ENCODE results near the gene WNT16.

GRCh38 chr7:121306565-121306964 is 22.2 kb upstream of the WNT16 start:
- TF ChIP-seq CTCF (IDR thresholded peaks at IDR 0.05), result no peak
- TF ChIP-seq POLR2A (IDR thresholded peaks at IDR 0.05), result no peak

Data from adrenal gland (tissue), 5 donors.